Measurements from ENCODE around the gene CERCAM. TPM values are rescaled to one million over a fixed set of nuclear protein-coding genes. Genes with fewer than 3 reads are reported as not detected.

CERCAM gene
- total and polyA plus RNA-seq, 2 of the 13 experiments (the other 11 are each of a cell fraction or from before 2014, with no cell fraction given), result 9.0 to 17.1 TPM

- TF ChIP-seq ZNF709 (CRISPR knock-in tag; IDR thresholded peaks at IDR 0.05) (no peak), ZNF616 (CRISPR knock-in tag; IDR thresholded peaks at IDR 0.05; ENCODE audit: low read depth) (no peak), POLR2A (IDR thresholded peaks at IDR 0.05; ENCODE audit: insufficient read depth in 1 of 2, low read depth in 2 of 2, low read length in 2 of 2) (no peak), SMC3 (IDR thresholded peaks at IDR 0.05; ENCODE audit: low read length) (no peak), ZNF225 (CRISPR knock-in tag; IDR thresholded peaks at IDR 0.05) (no peak), RNF2 (conservative IDR thresholded peaks at IDR 0.05; ENCODE audit: low read depth) (no peak), POLR2G (IDR thresholded peaks at IDR 0.05; ENCODE audit: low read depth, low read length) (no peak), ZNF274 (CRISPR knock-in tag; IDR thresholded peaks at IDR 0.05) (0 out of 2 replicates have a peak, but pooled peaks have one; percentile 17), CENPT (CRISPR knock-in tag; IDR thresholded peaks at IDR 0.05; ENCODE audit: low read depth) (no peak), PBX3 (CRISPR knock-in tag; IDR thresholded peaks at IDR 0.05; ENCODE audit: borderline replicate concordance) (no peak), ZSCAN5A (CRISPR knock-in tag; IDR thresholded peaks at IDR 0.05; ENCODE audit: borderline replicate concordance) (no peak), ZNF264 (CRISPR knock-in tag; IDR thresholded peaks at IDR 0.05) (no peak), ZNF260 (CRISPR knock-in tag; IDR thresholded peaks at IDR 0.05; ENCODE audit: borderline replicate concordance, low read depth) (no peak), IKZF1 (IDR thresholded peaks at IDR 0.05) (no peak), HOXA5 (CRISPR knock-in tag; IDR thresholded peaks at IDR 0.05) (no peak), MEF2D (CRISPR knock-in tag; IDR thresholded peaks at IDR 0.05) (0 out of 2 replicates have a peak, but pooled peaks have one; percentile 24), ZNF296 (CRISPR knock-in tag; conservative IDR thresholded peaks at IDR 0.05) (no peak), SCMH1 (CRISPR knock-in tag; IDR thresholded peaks at IDR 0.05; ENCODE audit: borderline replicate concordance) (no peak), ZKSCAN5 (CRISPR knock-in tag; IDR thresholded peaks at IDR 0.05) (no peak), ZNF781 (CRISPR knock-in tag; IDR thresholded peaks at IDR 0.05; ENCODE audit: borderline replicate concordance, not compliant biosample characterization) (peak; percentile 57), SKI (IDR thresholded peaks at IDR 0.05; ENCODE audit: partially characterized antibody) (no peak)
- TF ChIP-seq, protein P1, sequence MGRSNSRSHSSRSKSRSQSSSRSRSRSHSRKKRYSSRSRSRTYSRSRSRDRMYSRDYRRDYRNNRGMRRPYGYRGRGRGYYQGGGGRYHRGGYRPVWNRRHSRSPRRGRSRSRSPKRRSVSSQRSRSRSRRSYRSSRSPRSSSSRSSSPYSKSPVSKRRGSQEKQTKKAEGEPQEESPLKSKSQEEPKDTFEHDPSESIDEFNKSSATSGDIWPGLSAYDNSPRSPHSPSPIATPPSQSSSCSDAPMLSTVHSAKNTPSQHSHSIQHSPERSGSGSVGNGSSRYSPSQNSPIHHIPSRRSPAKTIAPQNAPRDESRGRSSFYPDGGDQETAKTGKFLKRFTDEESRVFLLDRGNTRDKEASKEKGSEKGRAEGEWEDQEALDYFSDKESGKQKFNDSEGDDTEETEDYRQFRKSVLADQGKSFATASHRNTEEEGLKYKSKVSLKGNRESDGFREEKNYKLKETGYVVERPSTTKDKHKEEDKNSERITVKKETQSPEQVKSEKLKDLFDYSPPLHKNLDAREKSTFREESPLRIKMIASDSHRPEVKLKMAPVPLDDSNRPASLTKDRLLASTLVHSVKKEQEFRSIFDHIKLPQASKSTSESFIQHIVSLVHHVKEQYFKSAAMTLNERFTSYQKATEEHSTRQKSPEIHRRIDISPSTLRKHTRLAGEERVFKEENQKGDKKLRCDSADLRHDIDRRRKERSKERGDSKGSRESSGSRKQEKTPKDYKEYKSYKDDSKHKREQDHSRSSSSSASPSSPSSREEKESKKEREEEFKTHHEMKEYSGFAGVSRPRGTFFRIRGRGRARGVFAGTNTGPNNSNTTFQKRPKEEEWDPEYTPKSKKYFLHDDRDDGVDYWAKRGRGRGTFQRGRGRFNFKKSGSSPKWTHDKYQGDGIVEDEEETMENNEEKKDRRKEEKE (IDR thresholded peaks at IDR 0.05), result no peak
- TF ChIP-seq, protein P2, sequence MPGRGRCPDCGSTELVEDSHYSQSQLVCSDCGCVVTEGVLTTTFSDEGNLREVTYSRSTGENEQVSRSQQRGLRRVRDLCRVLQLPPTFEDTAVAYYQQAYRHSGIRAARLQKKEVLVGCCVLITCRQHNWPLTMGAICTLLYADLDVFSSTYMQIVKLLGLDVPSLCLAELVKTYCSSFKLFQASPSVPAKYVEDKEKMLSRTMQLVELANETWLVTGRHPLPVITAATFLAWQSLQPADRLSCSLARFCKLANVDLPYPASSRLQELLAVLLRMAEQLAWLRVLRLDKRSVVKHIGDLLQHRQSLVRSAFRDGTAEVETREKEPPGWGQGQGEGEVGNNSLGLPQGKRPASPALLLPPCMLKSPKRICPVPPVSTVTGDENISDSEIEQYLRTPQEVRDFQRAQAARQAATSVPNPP (CRISPR knock-in tag; IDR thresholded peaks at IDR 0.05), result no peak
Measured at GRCh38 chr9:128419061-128419925, 1.4 kb upstream of the CERCAM start (continued).

All from HepG2 (cell line).